HG03354 (cell line): ENCODE measurements around the gene PARP12.

Experiments
- ATAC-seq: cut with Tn5 transposase; IDR thresholded peaks from one replicate; pipeline ENCODE4 v1.9.1; 2021; ENCODE audit warnings: mild to moderate bottlenecking; ENCODE audit not compliant: unreplicated experiment, poor library complexity, severe bottlenecking

PARP12 gene

GRCh38 chr7:139976838-139977656 lies 85.7 kb downstream of the PARP12 start:
- no peak for ATAC-seq

- ATAC-seq: no peak
Measured at GRCh38 chr7:139976055-139976837, 86.5 kb downstream of the PARP12 start.

GRCh38 chr7:139974179-139974811 lies 88.5 kb downstream of the PARP12 start:
- no peak for ATAC-seq
